CD14-positive monocyte (primary cell): ENCODE data around the gene CNTN5. TPM values are rescaled to one million over a fixed set of nuclear protein-coding genes. Genes with fewer than 3 reads are reported as not detected.

Experiments
- DNase-seq, 3 donors: peaks; one replicate each; pipeline ENCODE4 v3.0.0-alpha.2; 2011 to 2022
- H2AFZ ChIP-seq: 2 replicates; pipeline ENCODE4 v1.6.0; 2012; ENCODE audit warnings: mild to moderate bottlenecking, low read depth, low read length, inconsistent platforms; ENCODE audit not compliant: insufficient read depth, poor library complexity, severe bottlenecking
- H3K27ac ChIP-seq, 2 donors: 1 replicate in 1 of 2; 2 replicates in 1 of 2; pipeline ENCODE4 v1.5.1; 2012 to 2013; ENCODE audit warnings: low read length in 2 of 2, control low read depth in 1 of 2, inconsistent platforms in 1 of 2, low read depth in 1 of 2, mild to moderate bottlenecking in 1 of 2
- H3K27me3 ChIP-seq, 2 donors: one replicate each; pipeline versions ENCODE4 v1.6.0 to v1.6.1; 2011 to 2013; ENCODE audit warnings: low read length in 2 of 2; ENCODE audit not compliant: control insufficient read depth in 2 of 2, insufficient read depth in 2 of 2
- H3K36me3 ChIP-seq, 2 donors: replicated peaks in 1 of 2; 1 replicate in 1 of 2; 2 replicates in 1 of 2; pipeline versions ENCODE4 v1.5.1 to v1.6.1; 2012 to 2013; ENCODE audit warnings: low read length in 2 of 2, control low read depth in 1 of 2, inconsistent platforms in 1 of 2, mild to moderate bottlenecking in 1 of 2; ENCODE audit not compliant: insufficient read depth in 2 of 2, control insufficient read depth in 1 of 2
- H3K4me1 ChIP-seq, 2 donors: 1 replicate in 1 of 2; 2 replicates in 1 of 2; pipeline versions ENCODE4 v1.5.1 to v1.6.1; 2012 to 2013; ENCODE audit warnings: low read length in 2 of 2, control low read depth in 1 of 2, inconsistent platforms in 1 of 2, mild to moderate bottlenecking in 1 of 2, moderate library complexity in 1 of 2; ENCODE audit not compliant: insufficient read depth in 2 of 2, control insufficient read depth in 1 of 2
- H3K4me2 ChIP-seq: replicated peaks from 2 replicates; pipeline ENCODE3; 2012; ENCODE audit warnings: low read length, moderate library complexity, mild to moderate bottlenecking; ENCODE audit not compliant: poor library complexity, severe bottlenecking; ENCODE audit errors: extremely low read depth
- H3K4me3 ChIP-seq, 3 experiments: fragments of 200-600 bp in 1 of 3; sonication (generic) in 1 of 3; replicated peaks in 1 of 3; 1 replicate in 2 of 3; 2 replicates in 1 of 3; pipeline ENCODE4 v1.5.1; 2011 to 2013; ENCODE audit warnings: low read length in 3 of 3, mild to moderate bottlenecking in 3 of 3, control low read depth in 2 of 3, low read depth in 2 of 3, inconsistent platforms in 1 of 3, moderate library complexity in 1 of 3
- H3K79me2 ChIP-seq: 2 replicates; pipeline ENCODE4 v1.6.0; 2012; ENCODE audit warnings: mild to moderate bottlenecking, control low read depth, inconsistent platforms, low read length, moderate library complexity; ENCODE audit not compliant: insufficient read depth
- H3K9ac ChIP-seq: 2 replicates; pipeline ENCODE4 v1.6.0; 2017; ENCODE audit warnings: low read length, mild to moderate bottlenecking; ENCODE audit not compliant: insufficient read depth, poor library complexity, severe bottlenecking
- H3K9me3 ChIP-seq, 2 donors: replicated peaks in 1 of 2; 1 replicate in 1 of 2; 2 replicates in 1 of 2; pipeline versions ENCODE4 v1.5.1 to v1.6.1; 2012 to 2013; ENCODE audit warnings: low read length in 2 of 2, control low read depth in 1 of 2; ENCODE audit not compliant: control insufficient read depth in 1 of 2, insufficient read depth in 1 of 2
- H4K20me1 ChIP-seq: 2 replicates; pipeline ENCODE4 v1.6.0; 2012; ENCODE audit warnings: mild to moderate bottlenecking, low read length, control low read depth, moderate library complexity; ENCODE audit not compliant: insufficient read depth
- H3K27ac Mint-ChIP-seq, 7 donors: one replicate each; pipeline ENCODE4 v1.8.0; 2020; ENCODE audit warnings: mild to moderate bottlenecking in 7 of 7, mixed read lengths in 7 of 7, moderate library complexity in 6 of 7, inconsistent platforms in 2 of 7
- H3K27me3 Mint-ChIP-seq, 3 donors: one replicate each; pipeline ENCODE4 v1.8.0; 2021 to 2022; ENCODE audit warnings: low read depth in 3 of 3, mild to moderate bottlenecking in 3 of 3, mixed read lengths in 3 of 3, moderate library complexity in 3 of 3, inconsistent platforms in 1 of 3
- H3K36me3 Mint-ChIP-seq, 2 donors: one replicate each; pipeline ENCODE4 v1.8.0; 2020; ENCODE audit warnings: mixed read lengths in 2 of 2, inconsistent platforms in 1 of 2, mild to moderate bottlenecking in 1 of 2
- H3K4me1 Mint-ChIP-seq: one replicate; pipeline ENCODE4 v1.8.0; 2020; ENCODE audit warnings: mild to moderate bottlenecking, mixed read lengths
- H3K4me3 Mint-ChIP-seq, 2 donors: one replicate each; pipeline ENCODE4 v1.8.0; 2020; ENCODE audit warnings: mild to moderate bottlenecking in 2 of 2, mixed read lengths in 2 of 2, moderate library complexity in 1 of 2
- H3K9me3 Mint-ChIP-seq, 7 donors: one replicate each; pipeline ENCODE4 v1.8.0; 2020 to 2022; ENCODE audit warnings: mixed read lengths in 7 of 7, mild to moderate bottlenecking in 6 of 7, moderate library complexity in 6 of 7, inconsistent platforms in 2 of 7
- WGBS: methylation state at CpG from one replicate; pipeline ENCODE4 v1.1.5; 2013; ENCODE audit warnings: missing lambda C conversion rate; ENCODE audit not compliant: insufficient coverage; 5-methylcytosine and 5-hydroxymethylcytosine counted together
- intact Hi-C, 2 donors: fragments of 100-400 bp; cut with micrococcal nuclease; formaldehyde crosslinking; loops; one replicate each; pipeline versions ENCODE4 v1.15.0 to v1.15.1; 2023
- polyA plus RNA-seq, 3 donors: library from polyadenylated mRNA; depleted of rRNA in 1 of 3; unstranded in 2 of 3; stranded (reverse) in 1 of 3; fragments of 300-500 nt in 2 of 3; fragments of >200 nt in 1 of 3; fragmentation: Illumina TruSeq in 2 of 3; gene quantifications; 1 replicate in 2 of 3; 2 replicates in 1 of 3; pipeline ENCODE4 v1.2.3, GENCODE V29; 2012 to 2021
- TF ChIP-seq, protein P1 (sequence below): fragments of 200-600 bp; IDR thresholded peaks from one replicate; pipeline ENCODE4 v1.8.0; 2022; ENCODE audit warnings: antibody characterized with exemption, mild to moderate bottlenecking

The CNTN5 gene
- polyA plus RNA-seq, 3 donors = not detected

DNA sequence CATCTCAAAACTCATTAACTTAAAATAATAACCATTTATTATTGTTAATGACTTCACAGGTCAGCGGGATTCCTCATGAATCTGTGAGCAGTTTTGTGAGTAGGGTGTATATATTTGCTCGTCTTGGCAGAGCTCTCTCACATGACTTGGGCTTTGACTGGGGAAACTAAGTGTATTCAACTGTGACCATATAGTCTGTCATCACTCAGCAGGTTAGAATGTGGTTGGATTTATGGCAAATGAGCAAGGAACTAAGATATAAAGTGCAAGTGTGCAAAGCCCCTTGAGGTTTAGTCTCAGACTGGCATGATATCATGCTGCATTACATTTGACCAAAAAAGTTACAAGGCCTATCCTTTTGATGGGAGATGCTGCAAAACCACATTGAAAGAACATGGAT is 254.8 kb downstream of the CNTN5 start:
- Mint-ChIP-seq H3K4me1 (no peaks in the 10 kb centered on the region), H3K27ac (no peak overlapping the region), H3K4me3 (no peak overlapping the region), H3K27me3 (no peaks in the 10 kb centered on the region), H3K9me3 (no peaks in the 10 kb centered on the region), H3K36me3 (no peaks in the 10 kb centered on the region)
- Histone ChIP-seq H3K27ac (no peak overlapping the region), H3K79me2 (no peaks in the 10 kb centered on the region), H4K20me1 (no peaks in the 10 kb centered on the region), H3K4me3 (no peak overlapping the region), H3K4me2 (no peak overlapping the region), H3K9me3 (no peaks in the 10 kb centered on the region), H2AFZ (no peak overlapping the region), H3K27me3 (no peaks in the 10 kb centered on the region), H3K9ac (no peak overlapping the region), H3K36me3 (no peaks in the 10 kb centered on the region), H3K4me1 (no peaks in the 10 kb centered on the region)
- TF ChIP-seq, protein P1, sequence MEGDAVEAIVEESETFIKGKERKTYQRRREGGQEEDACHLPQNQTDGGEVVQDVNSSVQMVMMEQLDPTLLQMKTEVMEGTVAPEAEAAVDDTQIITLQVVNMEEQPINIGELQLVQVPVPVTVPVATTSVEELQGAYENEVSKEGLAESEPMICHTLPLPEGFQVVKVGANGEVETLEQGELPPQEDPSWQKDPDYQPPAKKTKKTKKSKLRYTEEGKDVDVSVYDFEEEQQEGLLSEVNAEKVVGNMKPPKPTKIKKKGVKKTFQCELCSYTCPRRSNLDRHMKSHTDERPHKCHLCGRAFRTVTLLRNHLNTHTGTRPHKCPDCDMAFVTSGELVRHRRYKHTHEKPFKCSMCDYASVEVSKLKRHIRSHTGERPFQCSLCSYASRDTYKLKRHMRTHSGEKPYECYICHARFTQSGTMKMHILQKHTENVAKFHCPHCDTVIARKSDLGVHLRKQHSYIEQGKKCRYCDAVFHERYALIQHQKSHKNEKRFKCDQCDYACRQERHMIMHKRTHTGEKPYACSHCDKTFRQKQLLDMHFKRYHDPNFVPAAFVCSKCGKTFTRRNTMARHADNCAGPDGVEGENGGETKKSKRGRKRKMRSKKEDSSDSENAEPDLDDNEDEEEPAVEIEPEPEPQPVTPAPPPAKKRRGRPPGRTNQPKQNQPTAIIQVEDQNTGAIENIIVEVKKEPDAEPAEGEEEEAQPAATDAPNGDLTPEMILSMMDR = no peak
- WGBS = 85% methylated on average over 2 of the region's 2 CpGs
- intact Hi-C loops = no loop called here
- DNase-seq = no peak

DNA sequence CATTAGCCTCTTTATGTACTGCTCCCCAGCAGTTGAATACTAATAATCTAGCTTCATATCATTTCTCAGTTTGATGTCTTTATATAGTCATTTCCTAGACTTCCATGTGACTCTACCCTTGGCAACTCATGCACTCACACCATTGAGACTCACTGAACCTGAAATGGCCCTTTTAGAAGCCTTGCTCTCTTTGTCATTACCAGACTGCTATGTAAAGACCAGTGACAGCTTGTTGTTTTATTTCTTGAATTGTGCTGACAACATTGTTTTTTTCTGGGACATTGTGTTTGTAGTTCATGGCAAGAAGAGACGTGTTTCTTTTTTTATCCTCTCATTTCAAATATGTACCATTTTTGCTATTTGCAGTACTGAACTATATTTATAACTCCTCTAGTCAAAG is 256.5 kb downstream of the CNTN5 start:
- Mint-ChIP-seq H3K4me1 (no peaks in the 10 kb centered on the region), H3K9me3 (no peaks in the 10 kb centered on the region), H3K36me3 (no peaks in the 10 kb centered on the region), H3K27me3 (no peaks in the 10 kb centered on the region), H3K27ac (no peak overlapping the region), H3K4me3 (no peak overlapping the region)
- intact Hi-C loops = no loop called here
- WGBS = no CpG with 5 or more reads among the region's 1 CpG
- TF ChIP-seq, protein P1 = no peak
- H3K36me3 ChIP-seq = no peaks in the 10 kb centered on the region
- no peak overlapping the region for H3K9ac ChIP-seq
- H3K4me3 ChIP-seq = no peak overlapping the region
- no peak for DNase-seq
- H3K27me3 ChIP-seq = no peaks in the 10 kb centered on the region
- no peaks in the 10 kb centered on the region for H3K4me1 ChIP-seq
- H3K4me2 ChIP-seq = no peak overlapping the region
- H3K79me2 ChIP-seq = no peaks in the 10 kb centered on the region
- H4K20me1 ChIP-seq = no peaks in the 10 kb centered on the region
- H3K9me3 ChIP-seq = no peaks in the 10 kb centered on the region
- no peak overlapping the region for H2AFZ ChIP-seq
- no peak overlapping the region for H3K27ac ChIP-seq
